ENCODE results near the gene GALNT10.

GRCh38 chr5:154210163-154210562, 19.6 kb downstream of the GALNT10 start:
- TF ChIP-seq, protein P1, sequence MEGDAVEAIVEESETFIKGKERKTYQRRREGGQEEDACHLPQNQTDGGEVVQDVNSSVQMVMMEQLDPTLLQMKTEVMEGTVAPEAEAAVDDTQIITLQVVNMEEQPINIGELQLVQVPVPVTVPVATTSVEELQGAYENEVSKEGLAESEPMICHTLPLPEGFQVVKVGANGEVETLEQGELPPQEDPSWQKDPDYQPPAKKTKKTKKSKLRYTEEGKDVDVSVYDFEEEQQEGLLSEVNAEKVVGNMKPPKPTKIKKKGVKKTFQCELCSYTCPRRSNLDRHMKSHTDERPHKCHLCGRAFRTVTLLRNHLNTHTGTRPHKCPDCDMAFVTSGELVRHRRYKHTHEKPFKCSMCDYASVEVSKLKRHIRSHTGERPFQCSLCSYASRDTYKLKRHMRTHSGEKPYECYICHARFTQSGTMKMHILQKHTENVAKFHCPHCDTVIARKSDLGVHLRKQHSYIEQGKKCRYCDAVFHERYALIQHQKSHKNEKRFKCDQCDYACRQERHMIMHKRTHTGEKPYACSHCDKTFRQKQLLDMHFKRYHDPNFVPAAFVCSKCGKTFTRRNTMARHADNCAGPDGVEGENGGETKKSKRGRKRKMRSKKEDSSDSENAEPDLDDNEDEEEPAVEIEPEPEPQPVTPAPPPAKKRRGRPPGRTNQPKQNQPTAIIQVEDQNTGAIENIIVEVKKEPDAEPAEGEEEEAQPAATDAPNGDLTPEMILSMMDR (IDR thresholded peaks at IDR 0.05; ENCODE audit: borderline replicate concordance, extremely low read depth, low read length, poor library complexity, severe bottlenecking): no peak
- no peak for TF ChIP-seq EZH2 (IDR thresholded peaks at IDR 0.05; ENCODE audit: borderline replicate concordance, low read depth, low read length, severe bottlenecking)
